GM18951 (cell line): ENCODE results near the gene RGS3.

Experiments
- POLR2A ChIP-seq: IDR thresholded peaks from 4 replicates; pipeline ENCODE4 v1.6.1; 2011; ENCODE audit warnings: mild to moderate bottlenecking; ENCODE audit not compliant: insufficient read length, insufficient read depth; ENCODE audit errors: extremely low read depth
- in situ Hi-C: fragments of 300-500 bp; cut with MboI; formaldehyde crosslinking; loops from one replicate; pipeline ENCODE4 v1.12.0; 2022; ENCODE audit warnings: low sequenced_read_pairs, mixed read lengths, inconsistent platforms; ENCODE audit not compliant: unreplicated experiment

The RGS3 gene

DNA sequence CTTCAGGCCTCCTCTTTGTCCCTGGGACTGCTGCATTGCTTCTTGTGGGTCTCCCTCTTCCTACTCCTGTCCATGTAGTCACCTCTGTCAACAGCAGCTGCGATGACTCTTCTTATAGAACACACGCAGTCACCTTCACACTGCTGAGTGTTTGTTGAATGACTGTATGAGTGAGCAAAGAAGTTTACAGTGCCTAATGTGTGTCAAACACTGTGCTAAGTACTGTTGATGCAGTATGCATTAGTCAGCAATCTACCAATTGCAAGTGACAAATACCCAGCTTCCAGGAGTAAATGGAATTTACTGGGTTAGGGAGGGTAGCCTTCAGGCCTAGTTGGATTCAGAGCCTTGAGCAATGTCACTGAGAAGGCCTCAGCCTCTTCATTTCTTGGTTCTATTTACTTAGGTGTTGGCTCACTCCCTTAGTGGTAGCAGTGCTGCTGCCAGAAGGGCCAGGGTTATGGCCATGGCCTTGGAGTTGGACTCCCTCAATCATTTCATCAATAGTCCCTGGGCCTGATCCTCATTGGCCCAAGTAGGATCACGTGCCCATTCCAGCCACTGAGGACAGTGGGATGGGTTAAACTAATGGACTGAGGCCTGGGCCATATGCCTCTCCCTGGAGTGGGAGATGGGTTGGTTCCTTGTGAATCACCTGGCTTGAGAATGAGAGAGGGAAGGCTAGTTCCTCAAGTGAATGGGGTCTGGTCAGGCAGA, 93.5 kb downstream of the RGS3 start:
- no peak for TF ChIP-seq POLR2A

DNA sequence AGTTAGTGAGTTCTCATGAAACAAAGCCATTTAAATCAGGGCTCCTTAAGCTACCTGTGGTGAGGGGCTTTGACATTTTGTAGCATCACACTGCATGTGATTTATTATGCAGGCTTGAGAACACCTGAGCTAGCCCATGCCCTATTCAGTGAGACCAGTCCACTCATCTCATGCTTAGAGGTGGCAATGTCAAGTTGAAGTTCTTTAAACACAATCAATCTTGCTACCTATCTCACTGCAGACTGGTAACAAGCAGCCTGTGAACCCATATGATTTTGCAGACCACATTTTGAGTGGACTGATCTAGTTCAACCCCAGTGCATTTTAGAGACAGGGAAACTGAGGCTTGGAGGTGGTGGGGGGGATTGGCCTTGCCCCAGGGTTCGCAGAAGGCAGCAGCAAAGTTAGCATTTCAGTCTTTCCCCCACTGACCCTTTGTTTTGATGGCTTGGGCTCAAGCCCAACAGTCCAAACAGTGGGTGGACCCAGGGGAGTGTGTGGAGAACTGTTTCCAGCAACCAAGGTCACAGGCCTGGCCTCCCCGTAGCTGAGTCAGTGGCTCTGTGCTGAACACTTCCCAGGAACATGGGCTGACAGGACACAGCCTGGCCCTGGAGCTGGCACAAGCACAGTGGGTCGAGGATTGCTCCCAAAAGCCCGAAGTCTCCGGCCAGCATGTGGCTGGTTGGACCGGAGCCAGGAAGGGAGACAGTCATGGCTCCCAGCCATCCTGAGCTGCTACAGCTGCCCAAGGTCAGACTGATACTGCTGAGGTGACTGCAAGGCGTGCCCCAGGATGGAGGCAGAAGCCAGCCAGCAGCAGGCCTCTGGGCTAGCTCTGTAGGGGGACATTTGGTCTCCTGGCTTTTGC, 95.3 kb downstream of the RGS3 start:
- TF ChIP-seq POLR2A: no peak
- in situ Hi-C loops: no loop called here

More for the DNA sequence above, 93.5 kb downstream of the RGS3 start:
- in situ Hi-C loops: no loop called here

DNA sequence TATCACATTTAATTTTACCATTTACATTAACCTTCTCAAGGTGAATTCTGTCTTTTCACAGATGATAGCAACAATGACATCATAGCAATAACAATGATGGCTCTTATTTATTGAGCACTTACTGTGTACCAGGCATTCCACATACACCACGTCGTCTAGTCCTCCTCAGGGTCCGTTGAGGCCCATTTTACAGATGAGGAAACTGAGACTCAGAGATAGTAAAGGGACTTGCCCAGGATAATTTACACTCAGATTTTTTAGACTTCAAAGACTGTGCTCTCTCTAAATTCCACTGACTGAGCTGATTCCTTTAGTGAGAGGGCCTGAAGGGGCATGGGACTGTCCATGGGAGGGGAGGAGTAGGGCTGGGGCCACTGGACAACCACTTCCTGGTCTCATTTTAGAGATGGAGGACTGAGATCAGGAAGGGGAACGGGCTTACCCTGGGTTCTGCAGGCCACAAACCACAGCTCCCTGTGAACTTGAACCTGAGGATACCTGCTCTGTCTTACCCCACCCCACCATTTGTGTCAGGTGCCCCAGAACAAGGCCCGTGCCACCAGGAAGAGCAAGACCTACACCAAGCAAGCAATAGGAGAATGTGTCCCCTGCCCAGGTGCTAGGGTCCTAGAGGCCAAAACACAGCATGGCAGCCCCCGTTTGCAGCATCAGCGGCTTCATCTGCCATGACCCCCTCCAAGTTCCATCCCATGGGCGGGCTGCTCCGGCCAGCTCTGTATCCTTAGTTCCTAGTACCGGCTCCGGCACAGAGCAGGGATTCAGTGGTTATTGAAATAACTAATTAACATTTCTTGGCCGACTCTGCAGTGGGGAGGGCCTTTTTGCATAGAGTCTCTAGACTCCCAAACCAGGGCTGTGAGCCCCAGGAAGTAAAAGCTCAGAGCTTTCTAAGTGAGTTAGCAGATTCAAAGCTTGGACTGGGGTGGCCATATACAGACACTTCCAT, 96.6 kb downstream of the RGS3 start:
- TF ChIP-seq POLR2A: no peak
- in situ Hi-C loops: no loop called here

DNA sequence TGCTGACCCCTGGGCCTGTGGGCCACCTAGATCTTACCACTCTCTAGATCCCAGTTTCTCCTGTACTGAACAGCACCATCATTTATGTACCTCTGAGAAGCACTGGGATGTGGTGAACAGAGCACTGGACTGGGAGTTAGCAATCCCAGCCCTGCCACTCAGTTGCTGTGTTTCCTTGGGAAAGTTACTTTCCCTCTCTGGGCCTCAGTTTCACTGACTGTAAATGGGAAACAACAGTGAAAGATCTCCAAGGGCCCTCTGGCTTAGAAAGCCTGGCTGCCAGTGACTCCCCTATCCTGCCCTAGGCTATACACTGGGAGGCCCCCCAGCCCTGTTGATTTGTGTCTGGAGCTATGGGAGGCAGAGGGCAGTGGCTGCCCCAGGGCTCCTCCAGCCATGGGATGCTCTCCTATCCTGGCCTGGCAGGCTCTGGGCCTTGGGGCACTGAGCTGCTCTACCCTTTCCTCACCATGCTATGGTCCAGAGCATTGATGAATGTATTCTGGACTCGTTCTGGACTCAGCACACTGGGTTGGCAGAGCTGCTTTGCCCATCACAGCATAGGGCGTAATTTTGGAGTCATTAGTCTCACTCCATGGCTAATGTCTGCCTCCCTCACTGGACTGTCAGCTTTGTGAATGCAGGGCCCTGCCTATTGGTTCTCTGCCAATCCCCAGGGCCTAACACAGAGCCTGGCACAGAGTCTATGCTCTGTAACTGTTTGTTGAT, 99.3 kb downstream of the RGS3 start:
- no peak for TF ChIP-seq POLR2A
- in situ Hi-C loops: no loop called here

DNA sequence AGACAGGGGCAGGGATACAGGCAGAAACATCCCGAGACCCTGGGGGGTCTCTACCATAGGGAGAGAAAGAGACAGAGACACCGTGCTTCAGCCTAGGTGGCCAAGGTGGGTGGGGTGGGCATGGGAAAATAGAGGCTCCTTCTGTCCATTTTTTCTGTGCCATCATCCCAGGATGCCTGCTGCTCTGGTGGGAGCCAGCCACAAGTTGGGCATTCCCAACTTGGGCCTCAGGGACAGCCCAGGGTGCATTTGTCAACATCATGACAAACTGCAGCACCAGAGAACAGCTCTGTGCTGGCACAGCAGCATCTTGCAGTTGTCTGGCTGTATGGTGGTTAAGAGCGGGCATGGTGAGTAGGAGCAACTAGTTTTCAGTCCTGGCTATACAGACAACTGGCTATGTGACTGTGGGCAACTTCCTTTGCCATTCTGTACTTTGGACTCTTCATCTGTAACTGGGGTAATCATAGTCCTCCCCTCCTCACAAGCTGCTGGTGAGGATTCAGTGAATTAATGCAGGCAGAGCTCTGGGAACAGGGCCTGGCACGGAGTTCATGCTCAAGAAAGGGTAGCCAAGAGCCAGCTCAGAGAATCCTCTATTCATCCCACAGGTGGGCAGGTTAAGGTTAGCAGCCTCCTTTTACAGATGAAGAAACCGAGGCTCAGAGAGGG, 100.4 kb downstream of the RGS3 start:
- in situ Hi-C loops: no loop called here
- TF ChIP-seq POLR2A: no peak

DNA sequence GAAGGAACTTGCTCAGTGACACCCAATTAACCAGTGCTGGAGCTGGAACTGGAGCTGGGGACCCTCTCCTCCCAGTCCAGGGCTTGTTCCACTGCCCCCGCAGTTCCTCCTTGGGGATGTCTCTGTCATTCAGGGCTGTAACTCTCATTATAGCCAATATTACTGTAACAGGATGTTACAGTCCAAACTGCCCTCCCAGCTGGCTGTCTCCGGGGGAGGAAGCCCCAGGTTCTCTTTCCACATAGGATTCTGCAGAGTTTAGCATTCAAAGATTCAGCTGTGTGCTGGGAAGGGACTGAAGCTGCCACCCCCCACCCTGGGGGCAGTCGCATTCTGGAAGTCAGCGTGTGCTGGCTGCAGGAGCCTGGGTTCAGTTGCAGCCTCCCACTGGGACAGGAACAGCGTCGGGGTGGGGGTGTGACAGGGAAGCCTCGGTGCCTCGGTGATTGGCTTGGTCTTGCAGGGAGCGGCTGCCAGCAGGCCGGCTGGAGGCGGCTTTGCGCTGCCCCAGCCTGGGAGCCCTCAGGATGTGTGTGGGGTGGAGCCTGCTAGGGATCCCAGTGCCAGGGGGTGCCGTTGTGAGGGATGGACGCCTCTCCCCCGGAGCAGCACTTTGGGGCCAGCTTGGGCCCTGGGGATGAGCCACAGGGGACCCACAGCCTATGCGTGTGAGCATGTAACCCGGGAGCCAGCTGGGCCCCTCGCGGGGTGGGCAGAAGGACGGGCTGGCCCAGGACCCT, 101.1 kb downstream of the RGS3 start:
- TF ChIP-seq POLR2A: no peak
- in situ Hi-C loops: no loop called here

DNA sequence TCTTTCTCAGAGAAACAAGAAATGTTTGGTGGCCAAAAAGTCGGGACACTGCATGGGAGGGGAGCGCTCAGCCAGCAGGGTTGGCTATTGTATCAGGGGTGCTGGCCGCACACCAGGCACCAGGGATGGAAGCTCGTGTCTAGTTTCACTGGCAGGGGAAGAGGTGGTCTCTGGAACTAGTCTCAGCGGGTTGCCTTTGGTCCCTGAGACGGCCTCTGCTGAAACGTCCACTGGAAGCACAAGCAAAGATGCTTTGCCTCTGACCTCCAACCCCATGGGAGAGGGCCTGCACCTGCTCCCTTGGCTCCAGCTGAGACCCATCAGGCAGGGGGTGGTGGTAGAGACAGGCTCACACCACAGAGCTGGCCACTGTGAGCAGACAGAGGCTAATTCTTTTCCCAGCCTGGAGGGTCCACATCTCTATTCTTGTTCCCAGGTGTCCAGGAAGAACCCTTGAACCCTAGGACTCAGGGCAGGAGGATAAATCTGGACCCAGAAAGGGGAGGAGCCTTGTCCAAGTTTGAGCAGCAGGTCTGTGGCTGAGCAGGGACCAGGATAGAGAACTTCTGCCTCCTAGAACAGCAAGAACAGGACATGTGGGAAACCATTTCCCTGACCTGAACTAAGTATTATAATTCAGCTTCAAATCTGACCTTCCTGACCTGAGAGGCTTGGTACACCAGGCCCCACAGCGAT, 102.6 kb downstream of the RGS3 start:
- no peak for TF ChIP-seq POLR2A
- in situ Hi-C loops: no loop called here

DNA sequence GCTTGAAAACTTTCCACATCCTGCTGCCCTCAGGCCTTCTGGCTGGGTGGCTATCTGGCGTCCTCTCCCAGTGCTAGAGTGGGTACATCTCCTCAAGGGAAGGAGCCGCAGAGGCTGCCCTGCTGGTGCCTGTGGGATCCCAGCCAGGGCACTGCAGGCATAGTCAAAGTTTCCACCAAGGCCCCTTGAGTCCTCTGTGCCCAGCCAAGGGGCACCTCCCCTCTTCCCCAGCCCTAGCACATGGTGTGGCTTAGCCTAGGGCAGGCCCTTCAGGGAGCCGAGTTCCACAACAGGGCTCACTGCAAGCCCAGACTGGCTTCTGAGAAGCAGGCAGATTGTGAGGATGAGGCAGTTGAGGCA, 103.2 kb downstream of the RGS3 start:
- in situ Hi-C loops: no loop called here

DNA sequence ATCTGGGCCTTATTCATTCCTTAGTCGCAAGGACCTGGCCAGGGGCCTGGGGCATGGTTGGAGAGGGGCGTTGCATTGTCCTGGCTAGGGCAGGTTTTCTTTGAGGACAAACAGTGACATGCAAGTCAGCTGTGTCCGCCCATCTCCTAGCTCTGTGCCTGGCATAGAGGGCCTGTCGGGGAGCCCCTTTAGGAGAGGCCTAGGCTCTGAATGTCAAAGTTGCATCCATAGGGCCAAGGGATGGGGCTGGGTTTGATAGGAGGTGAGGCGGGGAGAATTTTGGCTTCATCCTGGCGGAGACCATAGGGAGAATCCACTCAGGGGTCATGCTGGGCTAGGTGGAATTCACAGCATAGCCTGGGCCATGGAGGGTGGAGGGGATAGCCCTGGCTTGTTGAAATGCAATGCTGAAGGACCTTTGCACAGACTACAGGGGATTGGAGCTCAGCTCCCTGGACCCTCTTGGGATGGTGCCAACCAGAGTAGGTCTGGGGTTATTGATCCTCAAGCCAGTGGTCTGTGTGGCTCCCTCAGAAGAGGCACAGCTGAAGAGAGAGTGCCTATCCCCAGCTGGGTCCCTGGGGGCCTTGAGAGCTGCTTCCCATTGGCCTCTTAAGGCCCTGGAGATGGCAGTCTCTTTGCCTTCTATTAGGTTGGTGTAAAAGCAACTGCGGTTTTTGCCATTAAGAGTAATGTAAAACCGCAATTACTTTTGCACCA, 104.0 kb downstream of the RGS3 start:
- TF ChIP-seq POLR2A: no peak
- in situ Hi-C loops: no loop called here

More for the DNA sequence above, 103.2 kb downstream of the RGS3 start:
- no peak for TF ChIP-seq POLR2A

DNA sequence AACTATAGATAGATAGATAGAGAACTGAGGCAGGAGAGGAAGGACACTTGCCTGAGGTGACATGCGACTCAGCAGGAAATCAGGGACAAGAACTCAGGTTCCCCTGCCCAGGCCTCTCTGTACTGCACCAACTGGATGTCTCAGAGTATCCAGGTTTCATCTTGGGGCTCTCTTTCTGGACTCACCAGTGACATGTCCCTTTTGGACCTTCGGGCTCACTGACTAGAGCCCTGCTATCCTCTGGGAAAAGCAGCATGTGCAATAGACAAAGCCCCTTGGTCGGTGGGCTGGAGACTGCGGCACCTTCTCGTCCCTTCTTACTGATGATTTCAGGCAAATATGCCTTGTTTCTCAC, 104.5 kb downstream of the RGS3 start:
- TF ChIP-seq POLR2A: no peak
- in situ Hi-C loops: no loop called here
